NCI-H2227 treated with DMSO at 0.1 percent for 48 hours (cell line): ENCODE data around the gene TMEM72.
A peak's percentile ranks its signal among the peaks of the same experiment; 100 is the strongest.
"Not testable (repeated sequence)": the region's sequence is repeated elsewhere in the genome, so short reads cannot be mapped to it uniquely, and the experiment has no call there.

Experiments
- DNase-seq: peaks from one replicate; lab custom pipeline; 2025; lab: John Stamatoyannopoulos, UW

Gene TMEM72

GRCh38 chr10:44911081-44911540, at the start of gene TMEM72:
TMEM72 (plus strand) TSS chr10:44911337; CDS start chr10:44911513, 176 bp downstream.
- peak; percentile 35 for DNase-seq

GRCh38 chr10:44862006-44862751, 49.0 kb upstream of the TMEM72 start:
- DNase-seq: no peak

DNA sequence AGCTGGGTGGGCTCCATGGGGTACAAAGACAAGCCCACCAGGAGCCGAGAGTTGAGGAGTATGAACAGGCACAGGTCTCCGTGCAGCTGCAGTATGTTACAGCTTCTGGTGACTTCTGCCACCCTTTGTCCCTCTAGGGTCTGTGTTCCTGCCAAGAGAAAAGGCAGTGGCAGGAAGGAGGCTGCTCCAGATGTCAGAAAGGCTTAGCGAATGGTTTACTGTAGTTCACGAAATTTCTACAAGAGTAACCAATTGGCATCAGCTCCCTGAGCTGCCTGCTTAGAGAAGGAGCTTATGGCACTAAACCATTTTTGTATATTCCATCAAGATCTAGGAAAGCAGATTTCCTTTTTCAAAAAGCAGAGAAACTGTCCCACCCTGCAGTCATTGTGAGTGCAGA, 48.2 kb upstream of the TMEM72 start:
- DNase-seq: no peak

GRCh38 chr10:44863344-44864047, 47.6 kb upstream of the TMEM72 start:
- DNase-seq: no peak

DNA sequence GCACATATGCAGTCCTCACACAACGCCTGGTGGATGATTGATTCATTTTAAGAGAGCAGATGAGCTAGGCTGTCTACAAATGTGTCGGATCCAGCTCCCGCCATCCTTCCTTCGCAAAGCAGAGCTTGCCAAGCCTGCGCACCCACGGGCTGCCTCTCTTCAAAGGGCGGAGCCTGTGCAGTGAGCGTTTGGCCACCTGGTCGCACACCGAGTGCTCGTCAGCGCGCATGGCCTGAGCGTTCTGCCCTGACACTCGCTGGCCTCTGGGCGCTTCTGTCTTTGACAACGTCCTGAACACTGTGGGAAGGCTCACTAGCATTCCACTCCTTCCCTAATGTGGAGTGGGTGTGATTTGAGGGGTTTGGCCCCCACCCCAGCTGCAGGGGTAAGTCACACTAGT, 47.1 kb upstream of the TMEM72 start:
- DNase-seq: peak; percentile 45

DNA sequence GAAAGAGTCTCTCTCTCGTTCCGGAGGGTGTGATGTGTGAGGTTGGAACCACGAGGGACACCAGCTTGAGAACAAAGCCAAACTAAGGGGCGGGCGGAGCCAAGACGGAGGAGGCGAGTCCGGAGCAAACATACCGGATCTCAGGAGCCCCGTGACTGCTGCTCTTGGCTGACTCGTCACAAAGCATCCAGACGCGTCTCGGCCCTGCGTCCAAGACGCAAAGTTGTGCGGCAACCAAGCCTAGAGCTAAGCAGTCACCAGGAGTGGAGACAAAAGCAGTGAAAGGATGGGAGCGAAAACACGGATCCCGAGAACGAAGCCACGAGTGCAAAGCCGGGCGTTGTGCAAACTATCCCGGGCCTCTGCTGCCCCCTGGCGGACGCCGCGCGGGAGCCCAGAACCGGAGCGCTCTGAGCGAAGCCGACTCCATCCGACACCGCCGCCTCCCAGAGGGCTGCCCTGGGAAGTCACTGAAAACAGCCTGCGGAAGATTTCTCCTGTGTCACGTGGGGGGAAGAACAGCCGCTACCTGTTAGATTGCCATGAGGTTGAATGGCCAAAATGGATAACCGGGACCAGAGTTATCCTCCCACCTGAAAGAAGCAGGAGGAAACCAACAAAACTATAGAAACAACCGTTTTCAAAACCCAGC, 46.4 kb upstream of the TMEM72 start:
- peak; percentile 78 for DNase-seq

- no peak for DNase-seq
Measured at GRCh38 chr10:44865289-44865671, 45.9 kb upstream of the TMEM72 start.

DNA sequence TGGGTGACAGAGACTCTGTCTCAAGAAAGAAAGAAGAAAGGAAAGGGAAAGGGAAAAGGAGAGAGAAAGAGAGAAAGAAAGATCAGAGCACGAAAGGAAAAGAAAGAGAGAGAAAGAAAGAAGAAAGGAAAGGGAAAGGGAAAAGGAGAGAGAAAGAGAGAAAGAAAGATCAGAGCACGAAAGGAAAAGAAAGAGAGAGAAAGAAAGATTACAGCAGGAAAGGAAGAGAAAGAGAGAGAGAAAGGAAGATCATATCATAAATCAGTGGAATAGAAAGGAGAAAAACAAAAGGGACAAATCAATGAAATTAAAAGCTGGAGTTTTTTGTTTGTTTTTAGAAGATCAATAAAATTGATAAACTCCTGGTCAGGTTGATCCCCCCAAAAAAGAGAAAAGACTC, 44.8 kb upstream of the TMEM72 start:
- DNase-seq: not testable (repeated sequence)

- no peak for DNase-seq
Measured at GRCh38 chr10:44870031-44870430, 41.1 kb upstream of the TMEM72 start.

DNA sequence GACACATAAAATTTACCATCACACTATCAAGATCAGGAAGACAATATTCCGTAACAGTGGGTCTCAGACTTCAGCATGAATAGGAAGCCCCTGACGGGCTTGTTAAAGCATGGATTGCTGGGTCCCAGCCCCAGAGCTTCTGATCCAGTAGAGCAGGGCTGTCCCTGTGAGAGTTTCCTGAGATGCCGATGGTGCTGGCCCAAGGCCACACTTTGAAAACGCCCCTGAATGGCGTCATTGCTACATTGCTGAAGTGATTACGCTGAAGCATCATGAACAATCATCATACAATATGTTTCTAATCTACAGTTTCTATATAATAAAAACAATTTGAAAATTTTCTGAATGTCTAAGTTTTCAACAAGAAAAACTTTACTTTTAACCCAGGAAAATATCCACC, 38.0 kb upstream of the TMEM72 start:
- DNase-seq: no peak

DNA sequence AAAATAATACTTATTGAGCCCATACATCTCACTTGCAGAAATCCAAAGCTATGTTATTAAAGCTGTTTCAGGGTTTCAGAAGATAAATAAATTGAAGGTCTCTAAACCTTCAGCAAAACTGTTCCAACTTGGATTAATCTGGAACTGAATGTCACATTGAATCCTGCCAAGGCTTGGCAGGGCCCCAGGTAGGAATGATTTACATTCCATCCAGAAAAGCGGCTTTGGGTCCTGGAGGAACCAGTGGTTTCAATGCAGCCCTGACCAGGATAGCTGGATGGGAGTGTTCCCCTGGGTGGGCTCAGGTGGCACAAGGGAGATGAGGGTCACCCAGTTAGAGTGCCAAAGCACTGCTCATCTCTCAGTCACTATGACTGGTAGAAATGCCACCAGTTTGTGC, 37.0 kb upstream of the TMEM72 start:
- DNase-seq: no peak

GRCh38 chr10:44878706-44879530, 32.2 kb upstream of the TMEM72 start:
- peak; percentile 73 for DNase-seq

- DNase-seq: no peak
Measured at GRCh38 chr10:44879531-44879899, 31.6 kb upstream of the TMEM72 start.

GRCh38 chr10:44880090-44880715, 30.9 kb upstream of the TMEM72 start:
- DNase-seq: no peak

- DNase-seq: no peak
Measured at GRCh38 chr10:44881649-44882048, 29.5 kb upstream of the TMEM72 start.

GRCh38 chr10:44882166-44882720, 28.9 kb upstream of the TMEM72 start:
- no peak for DNase-seq

DNA sequence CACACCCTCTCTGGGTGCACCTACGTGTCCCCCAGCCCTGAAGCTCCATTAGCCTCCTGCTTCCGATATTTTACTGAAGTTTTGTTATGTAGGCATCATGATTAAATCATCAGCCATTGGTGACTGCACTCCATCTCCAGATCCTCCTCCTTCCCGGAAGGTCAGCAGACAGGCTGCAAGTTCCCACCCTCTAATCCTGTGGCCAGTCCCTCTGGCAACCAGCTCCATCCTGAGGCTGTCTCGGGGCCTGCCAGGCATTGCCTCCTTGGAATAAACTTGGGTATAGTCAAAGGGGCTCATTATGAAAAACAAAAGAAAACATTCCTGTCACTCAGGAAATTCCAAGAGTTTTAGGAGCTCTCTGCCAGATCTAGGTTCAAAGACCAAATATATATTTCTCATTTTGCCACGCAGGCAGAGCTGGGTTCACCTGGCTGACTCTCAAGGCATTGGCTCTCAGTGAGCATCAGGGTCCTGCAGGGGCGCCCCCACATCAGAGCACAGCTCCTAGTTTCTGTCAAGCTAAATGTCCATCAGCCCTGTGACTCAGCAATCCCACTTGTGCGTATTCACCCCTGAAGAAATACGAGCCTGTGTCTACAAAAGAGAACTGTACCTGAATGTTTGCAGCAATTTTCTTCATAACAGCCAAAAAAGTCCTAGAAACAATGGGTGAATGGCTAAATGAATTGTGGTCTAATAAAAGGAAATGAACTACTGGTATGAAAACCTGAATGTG, 27.4 kb upstream of the TMEM72 start:
- DNase-seq: no peak

DNA sequence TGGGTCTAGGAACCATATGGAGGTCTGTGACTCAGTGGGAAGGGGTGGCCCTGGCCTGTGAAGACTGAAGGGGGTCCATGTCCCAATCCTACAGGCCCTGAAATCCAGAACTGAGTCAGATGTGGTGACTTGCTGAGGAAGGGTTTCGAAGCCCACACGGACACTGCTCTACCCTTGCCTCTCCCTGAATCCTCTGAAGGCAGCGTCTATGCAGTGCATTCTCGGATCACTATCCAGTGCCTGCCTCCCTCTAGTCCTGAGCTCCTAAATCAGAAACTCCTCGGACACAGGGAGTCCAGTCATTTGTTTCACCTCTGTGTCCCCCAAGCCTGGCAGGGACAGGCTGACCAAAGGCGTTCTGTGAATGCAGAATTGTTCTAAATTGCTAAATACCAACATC, 25.4 kb upstream of the TMEM72 start:
- no peak for DNase-seq

DNA sequence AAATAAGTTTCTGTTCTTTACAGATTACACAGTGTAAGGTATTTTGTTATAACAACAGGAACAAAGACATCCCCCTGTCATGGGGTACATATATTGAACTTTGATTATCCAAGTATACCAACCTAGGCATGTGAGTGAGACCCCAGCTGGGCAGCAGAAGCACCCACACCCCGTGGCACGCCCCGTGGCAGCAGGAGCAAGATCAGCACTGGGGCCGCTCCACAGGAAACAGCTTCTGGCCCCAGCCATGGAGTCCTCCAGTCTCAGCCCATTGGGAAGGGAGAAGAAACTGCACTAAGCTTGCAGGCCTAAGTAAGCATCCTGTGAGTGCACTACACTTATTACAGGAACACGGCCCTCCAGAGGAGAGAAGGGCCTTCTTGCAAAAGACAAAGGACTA, 24.2 kb upstream of the TMEM72 start:
- DNase-seq: no peak

GRCh38 chr10:44888886-44889285, 22.3 kb upstream of the TMEM72 start:
- DNase-seq: no peak

DNA sequence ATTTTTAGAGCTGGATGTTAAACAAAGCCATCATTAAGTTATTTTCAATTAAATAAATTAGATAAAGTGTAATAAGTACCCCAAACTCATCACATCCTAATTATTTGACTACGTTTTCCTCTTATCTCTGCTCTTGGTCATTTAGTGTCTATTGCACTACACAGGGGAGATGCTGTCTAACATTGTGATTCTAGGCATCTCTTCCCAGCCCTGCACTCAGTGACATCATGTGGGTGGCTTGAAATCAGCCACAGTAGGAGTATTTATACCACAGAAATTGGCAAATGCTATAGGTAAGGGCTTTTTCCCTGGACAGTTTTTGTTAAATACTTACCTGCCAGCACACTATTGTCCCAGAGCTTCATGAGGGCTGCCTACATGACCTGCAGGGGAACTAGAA, 21.3 kb upstream of the TMEM72 start:
- no peak for DNase-seq
